SK-N-SH (cell line): ENCODE data around the gene ITFG2. TPM values are rescaled to one million over a fixed set of nuclear protein-coding genes. Genes with fewer than 3 reads are reported as not detected.

Experiments used
- CTCF ChIA-PET: fragments of 300-600, 350-600 bp; formaldehyde crosslinking; extraction: SDS; loops from one replicate; lab custom pipeline; 2021; lab: Yijun Ruan, JAX
- POLR2A ChIA-PET: fragments of 350-600 bp; sonication (Branson Sonifier 250); formaldehyde crosslinking; extraction: SDS; loops from one replicate; lab custom pipeline; 2020; ENCODE audit warnings: antibody characterized with exemption, inconsistent platforms; lab: Yijun Ruan, JAX
- DNase-seq: peaks from one replicate; pipeline ENCODE4 v3.0.0; 2012
- H2AFZ ChIP-seq: fragments of 200-600 bp; sonication (generic); 2 replicates; pipeline ENCODE4 v1.8.1; 2016; ENCODE audit warnings: antibody characterized with exemption, mild to moderate bottlenecking, low read depth
- H3F3A ChIP-seq: fragments of 200-600 bp; sonication (generic); replicated peaks from 2 replicates; pipeline ENCODE3; 2016; ENCODE audit warnings: antibody characterized with exemption, mild to moderate bottlenecking; ENCODE audit not compliant: insufficient read depth
- H3K27ac ChIP-seq, 2 experiments: fragments of 200-500 bp in 1 of 2; fragments of 200-600 bp in 1 of 2; sonication (Bioruptor generic) in 1 of 2; sonication (generic), shearing (Covaris generic) in 1 of 2; 2 replicates each; pipeline versions ENCODE4 v1.5.1 to v1.6.1; 2014 to 2016; ENCODE audit warnings: low read depth in 2 of 2, inconsistent platforms in 1 of 2, low read length in 1 of 2, mild to moderate bottlenecking in 1 of 2, mixed read lengths in 1 of 2
- H3K27me3 ChIP-seq: fragments of 200-600 bp; sonication (generic), shearing (Covaris generic); 2 replicates; pipeline ENCODE4 v1.6.1; 2016; ENCODE audit warnings: mixed run types; ENCODE audit not compliant: insufficient read depth
- H3K36me3 ChIP-seq, 2 experiments: fragments of 200-500 bp in 1 of 2; fragments of 200-600 bp in 1 of 2; sonication (Bioruptor generic) in 1 of 2; sonication (generic) in 1 of 2; replicated peaks in 1 of 2; 2 replicates each; pipeline versions ENCODE3 to v1.5.1; 2014 to 2016; ENCODE audit warnings: low read length in 1 of 2, mild to moderate bottlenecking in 1 of 2; ENCODE audit not compliant: insufficient read depth in 2 of 2, control insufficient read depth in 1 of 2
- H3K4me1 ChIP-seq, 2 experiments: fragments of 200-500 bp in 1 of 2; fragments of 200-600 bp in 1 of 2; sonication (Bioruptor generic) in 1 of 2; sonication (generic), shearing (Covaris generic) in 1 of 2; 2 replicates each; pipeline versions ENCODE4 v1.5.1 to v1.6.1; 2014 to 2016; ENCODE audit warnings: low read depth in 1 of 2, low read length in 1 of 2, mixed run types in 1 of 2; ENCODE audit not compliant: insufficient read depth in 2 of 2, control insufficient read depth in 1 of 2
- H3K4me2 ChIP-seq: fragments of 200-600 bp; sonication (generic), shearing (Covaris generic); 2 replicates; pipeline ENCODE4 v1.6.1; 2017; ENCODE audit warnings: mixed run types
- H3K4me3 ChIP-seq, 2 experiments: fragments of 200-500 bp in 1 of 2; fragments of 200-600 bp in 1 of 2; sonication (Bioruptor generic) in 1 of 2; sonication (generic), shearing (Covaris generic) in 1 of 2; 2 replicates each; pipeline versions ENCODE4 v1.5.1 to v1.8.1; 2014 to 2016; ENCODE audit warnings: low read depth in 2 of 2, inconsistent platforms in 1 of 2, low read length in 1 of 2, mild to moderate bottlenecking in 1 of 2, mixed read lengths in 1 of 2, moderate library complexity in 1 of 2
- H3K79me2 ChIP-seq: fragments of 200-600 bp; sonication (generic); 2 replicates; pipeline ENCODE4 v1.8.1; 2017; ENCODE audit warnings: mild to moderate bottlenecking; ENCODE audit not compliant: insufficient read depth
- H3K9ac ChIP-seq: fragments of 200-600 bp; sonication (generic); 2 replicates; pipeline ENCODE4 v1.6.1; 2017; ENCODE audit warnings: mixed run types
- H3K9me2 ChIP-seq: fragments of 200-600 bp; sonication (generic); 2 replicates; pipeline ENCODE4 v1.6.1; 2017; ENCODE audit warnings: mixed run types
- H3K9me3 ChIP-seq: fragments of 200-600 bp; sonication (generic); 2 replicates; pipeline ENCODE4 v1.6.1; 2017; ENCODE audit warnings: mixed run types, mild to moderate bottlenecking, moderate library complexity
- H4K20me1 ChIP-seq: fragments of 200-600 bp; sonication (generic); 2 replicates; pipeline ENCODE4 v1.6.1; 2017; ENCODE audit warnings: mild to moderate bottlenecking, mixed run types; ENCODE audit not compliant: insufficient read depth
- EP300 ChIP-seq, 2 experiments: IDR thresholded peaks; 2 replicates each; pipeline versions ENCODE4 v1.4.0 to v1.6.1; 2012; ENCODE audit warnings: borderline replicate concordance in 1 of 2, low read depth in 1 of 2, low read length in 1 of 2
- EZH2phosphoT487 ChIP-seq: fragments of 200-600 bp; sonication (generic); IDR thresholded peaks from 2 replicates; pipeline ENCODE4 v1.6.1; 2017; ENCODE audit warnings: low read depth, mixed run types, mild to moderate bottlenecking, antibody characterized with exemption, moderate library complexity, borderline replicate concordance
- FOSL2 ChIP-seq: IDR thresholded peaks from 2 replicates; pipeline ENCODE4 v1.4.0; 2012; ENCODE audit warnings: low read depth, mild to moderate bottlenecking, moderate library complexity, borderline replicate concordance
- FOXM1 ChIP-seq: IDR thresholded peaks from 2 replicates; pipeline ENCODE4 v1.4.0; 2012; ENCODE audit warnings: low read depth, mild to moderate bottlenecking
- GABPA ChIP-seq: IDR thresholded peaks from 2 replicates; pipeline ENCODE4 v1.4.0; 2012; ENCODE audit warnings: low read depth, mild to moderate bottlenecking
- IRF3 ChIP-seq: fragments of 150-350 bp; IDR thresholded peaks from 2 replicates; pipeline ENCODE4 v1.6.1; 2016; ENCODE audit warnings: mild to moderate bottlenecking, low read depth, low read length
- JUND ChIP-seq: IDR thresholded peaks from 2 replicates; pipeline ENCODE4 v1.4.0; 2012
- NFIC ChIP-seq: IDR thresholded peaks from 2 replicates; pipeline ENCODE4 v1.4.0; 2012; ENCODE audit warnings: borderline replicate concordance
- POLR2AphosphoS5 ChIP-seq: IDR thresholded peaks from 2 replicates; pipeline ENCODE4 v1.6.1; 2012; ENCODE audit warnings: low read depth, low read length
- RCOR1 ChIP-seq: fragments of 150-350 bp; IDR thresholded peaks from 2 replicates; pipeline ENCODE4 v1.6.1; 2017; ENCODE audit warnings: antibody characterized with exemption, low read length
- REST ChIP-seq: IDR thresholded peaks from 2 replicates; pipeline ENCODE4 v1.6.1; 2012; ENCODE audit warnings: mild to moderate bottlenecking, low read depth, low read length, moderate library complexity
- RFX5 ChIP-seq: IDR thresholded peaks from 2 replicates; pipeline ENCODE4 v1.6.1; 2012; ENCODE audit warnings: mild to moderate bottlenecking, improper control_type of control experiment, low read length
- TAF1 ChIP-seq: IDR thresholded peaks from 2 replicates; pipeline ENCODE4 v1.6.1; 2012; ENCODE audit warnings: low read depth, mild to moderate bottlenecking, low read length, moderate library complexity, borderline replicate concordance
- TEAD4 ChIP-seq: IDR thresholded peaks from 2 replicates; pipeline ENCODE4 v1.4.0; 2012; ENCODE audit warnings: mild to moderate bottlenecking, borderline replicate concordance; ENCODE audit not compliant: insufficient read depth
- YY1 ChIP-seq: IDR thresholded peaks from 2 replicates; pipeline ENCODE4 v1.4.0; 2012; ENCODE audit warnings: low read depth, mild to moderate bottlenecking
- ZBTB33 ChIP-seq: IDR thresholded peaks from 2 replicates; pipeline ENCODE4 v1.4.0; 2012; ENCODE audit warnings: low read depth, borderline replicate concordance
- WGBS: methylation state at CpG from one replicate; pipeline ENCODE4 v1.1.6; 2017; ENCODE audit warnings: low lambda C conversion rate; 5-methylcytosine and 5-hydroxymethylcytosine counted together
- polyA plus RNA-seq, 3 experiments: library from polyadenylated mRNA; depleted of rRNA; stranded (reverse); fragments of >200 nt; gene quantifications; 2 replicates each; pipeline ENCODE4 v1.2.3, GENCODE V29; 2012
- TF ChIP-seq, protein P1 (sequence below): IDR thresholded peaks from 2 replicates; pipeline ENCODE4; 2012
- TF ChIP-seq, protein P2 (sequence below): fragments of 150-350 bp; IDR thresholded peaks from 2 replicates; pipeline ENCODE4 v1.6.1; 2017; ENCODE audit warnings: antibody characterized with exemption, low read length, low read depth, borderline replicate concordance

Gene ITFG2
- polyA plus RNA-seq, 1 of the 3 experiments (the other 2 are of a cell fraction) = 27.2 TPM

DNA sequence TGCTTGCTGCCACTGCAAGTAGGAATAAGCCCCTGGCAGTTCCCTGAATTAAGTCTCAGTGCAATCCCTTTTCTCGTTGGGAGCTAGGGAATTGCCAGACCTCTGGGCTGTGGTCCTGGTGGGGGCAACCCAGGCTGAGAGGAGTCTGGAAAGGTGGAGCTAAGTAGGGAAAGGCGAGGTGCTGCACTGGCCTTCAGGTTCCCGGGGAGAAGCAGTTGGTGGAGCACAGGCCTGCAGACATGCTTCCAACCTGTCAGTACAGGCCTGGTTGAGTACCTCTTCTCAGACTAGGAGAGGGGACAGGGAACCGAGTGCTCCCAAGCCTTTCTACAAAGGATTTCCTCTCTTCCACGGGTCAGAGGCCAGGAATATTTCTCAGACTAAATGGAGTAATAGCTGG lies 20.9 kb downstream of the ITFG2 start:
- Histone ChIP-seq H3K79me2 (no peaks in the 10 kb centered on the region), H3K4me3 (no peak overlapping the region), H3K9me3 (no peaks in the 10 kb centered on the region), H3F3A (no peaks in the 10 kb centered on the region), H3K36me3 (no peaks in the 10 kb centered on the region), H4K20me1 (no peaks in the 10 kb centered on the region), H3K4me2 (no peak overlapping the region)
- WGBS = 84% methylated on average over 5 of the region's 5 CpGs
- CTCF ChIA-PET = interaction anchor here (0.9 to 3.5 kb wide), 3 partner anchors 13 to 111 kb away, joined by 4 to 15 read pairs (median 4); no protein-coding TSS in a partner anchor
- TF ChIP-seq, protein P1, sequence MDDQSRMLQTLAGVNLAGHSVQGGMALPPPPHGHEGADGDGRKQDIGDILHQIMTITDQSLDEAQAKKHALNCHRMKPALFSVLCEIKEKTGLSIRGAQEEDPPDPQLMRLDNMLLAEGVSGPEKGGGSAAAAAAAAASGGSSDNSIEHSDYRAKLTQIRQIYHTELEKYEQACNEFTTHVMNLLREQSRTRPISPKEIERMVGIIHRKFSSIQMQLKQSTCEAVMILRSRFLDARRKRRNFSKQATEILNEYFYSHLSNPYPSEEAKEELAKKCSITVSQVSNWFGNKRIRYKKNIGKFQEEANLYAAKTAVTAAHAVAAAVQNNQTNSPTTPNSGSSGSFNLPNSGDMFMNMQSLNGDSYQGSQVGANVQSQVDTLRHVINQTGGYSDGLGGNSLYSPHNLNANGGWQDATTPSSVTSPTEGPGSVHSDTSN = no peak
- no peak for TF ChIP-seq POLR2AphosphoS5
- no peak for TF ChIP-seq EP300 (IDR thresholded peaks at IDR 0.05; ENCODE audit: borderline replicate concordance in 1 of 2, low read depth in 1 of 2, low read length in 1 of 2)
- TF ChIP-seq RFX5 = no peak
- TF ChIP-seq, protein P2, sequence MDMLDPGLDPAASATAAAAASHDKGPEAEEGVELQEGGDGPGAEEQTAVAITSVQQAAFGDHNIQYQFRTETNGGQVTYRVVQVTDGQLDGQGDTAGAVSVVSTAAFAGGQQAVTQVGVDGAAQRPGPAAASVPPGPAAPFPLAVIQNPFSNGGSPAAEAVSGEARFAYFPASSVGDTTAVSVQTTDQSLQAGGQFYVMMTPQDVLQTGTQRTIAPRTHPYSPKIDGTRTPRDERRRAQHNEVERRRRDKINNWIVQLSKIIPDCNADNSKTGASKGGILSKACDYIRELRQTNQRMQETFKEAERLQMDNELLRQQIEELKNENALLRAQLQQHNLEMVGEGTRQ = no peak
- no peak for TF ChIP-seq FOXM1
- TF ChIP-seq GABPA = no peak
- TF ChIP-seq REST = no peak
- no peak for TF ChIP-seq FOSL2
- TF ChIP-seq RCOR1 = no peak
- TF ChIP-seq, all 33 proteins: peak for 0
- peaks cover 4 to 15% of the 10 kb centered on the region in 2 experiments; a peak in 3 of 4 replicates for H3K4me1 ChIP-seq
- no peak overlapping the region for H3K9ac ChIP-seq
- H3K9me2 ChIP-seq = no peaks in the 10 kb centered on the region
- no peak overlapping the region for H2AFZ ChIP-seq
- DNase-seq = no peak
- POLR2A ChIA-PET = no interaction called here
- H3K27me3 ChIP-seq = no peaks in the 10 kb centered on the region
- no peak overlapping the region for H3K27ac ChIP-seq

GRCh38 chr12:2833810-2834209 lies 21.3 kb downstream of the ITFG2 start:
- peaks cover 4 to 15% of the 10 kb centered on the region in 2 experiments; a peak in 3 of 4 replicates for H3K4me1 ChIP-seq
- no peaks in the 10 kb centered on the region for H3K9me3 ChIP-seq
- ChIA-PET POLR2A (no interaction called here), CTCF (interaction anchor here (0.7 to 3.5 kb wide), 7 partner anchors 12 to 208 kb away, joined by 3 to 15 read pairs (median 4); partner anchors contain the start of gene ITFG2)
- no peak overlapping the region for H3K27ac ChIP-seq
- H3K36me3 ChIP-seq = no peaks in the 10 kb centered on the region
- no peaks in the 10 kb centered on the region for H3K9me2 ChIP-seq
- no peak overlapping the region for H3K4me3 ChIP-seq
- H3K4me2 ChIP-seq = no peak overlapping the region
- no peaks in the 10 kb centered on the region for H3K27me3 ChIP-seq
- no peaks in the 10 kb centered on the region for H3F3A ChIP-seq
- H3K9ac ChIP-seq = no peak overlapping the region
- no peaks in the 10 kb centered on the region for H4K20me1 ChIP-seq
- no peak overlapping the region for H2AFZ ChIP-seq
- no peak for DNase-seq
- no peaks in the 10 kb centered on the region for H3K79me2 ChIP-seq
- WGBS = 95% methylated on average over 9 of the region's 9 CpGs
- TF ChIP-seq EZH2phosphoT487 (no peak), ZBTB33 (no peak), JUND (no peak), TAF1 (no peak), YY1 (no peak), RCOR1 (no peak), TEAD4 (no peak), IRF3 (no peak), NFIC (no peak)
- TF ChIP-seq, protein P2 = no peak
